Endometrial microvascular endothelial cells (primary cell): ENCODE results near the gene GALNT14. TPM values are rescaled to one million over a fixed set of nuclear protein-coding genes. Genes with fewer than 3 reads are reported as not detected.

Source experiments
- total RNA-seq: library from RNA; depleted of rRNA; stranded (reverse); fragments of >200 nt; gene quantifications from one replicate; pipeline ENCODE4 v1.2.3, GENCODE V29; 2015; ENCODE audit errors: inconsistent ontology term

Gene GALNT14
- total RNA-seq, 1 donor from 2014 or later, result 3.6 TPM

Other genes with a start within 250 kb of the GALNT14 start
- not detected for gene CAPN14, start 79.1 kb upstream of the GALNT14 start, total RNA-seq
- gene EHD3, start 95.7 kb upstream of the GALNT14 start, total RNA-seq, result 3.1 TPM